HG02678 (cell line): Measurements from ENCODE around the gene ZNF324.
"Not testable (repeated sequence)": the region's sequence is repeated elsewhere in the genome, so short reads cannot be mapped to it uniquely, and the experiment has no call there.

ENCODE experiments used
- ATAC-seq: cut with Tn5 transposase; IDR thresholded peaks from one replicate; pipeline ENCODE4 v1.9.1; 2021; ENCODE audit warnings: mild to moderate bottlenecking, moderate library complexity; ENCODE audit not compliant: unreplicated experiment

ZNF324 gene

DNA sequence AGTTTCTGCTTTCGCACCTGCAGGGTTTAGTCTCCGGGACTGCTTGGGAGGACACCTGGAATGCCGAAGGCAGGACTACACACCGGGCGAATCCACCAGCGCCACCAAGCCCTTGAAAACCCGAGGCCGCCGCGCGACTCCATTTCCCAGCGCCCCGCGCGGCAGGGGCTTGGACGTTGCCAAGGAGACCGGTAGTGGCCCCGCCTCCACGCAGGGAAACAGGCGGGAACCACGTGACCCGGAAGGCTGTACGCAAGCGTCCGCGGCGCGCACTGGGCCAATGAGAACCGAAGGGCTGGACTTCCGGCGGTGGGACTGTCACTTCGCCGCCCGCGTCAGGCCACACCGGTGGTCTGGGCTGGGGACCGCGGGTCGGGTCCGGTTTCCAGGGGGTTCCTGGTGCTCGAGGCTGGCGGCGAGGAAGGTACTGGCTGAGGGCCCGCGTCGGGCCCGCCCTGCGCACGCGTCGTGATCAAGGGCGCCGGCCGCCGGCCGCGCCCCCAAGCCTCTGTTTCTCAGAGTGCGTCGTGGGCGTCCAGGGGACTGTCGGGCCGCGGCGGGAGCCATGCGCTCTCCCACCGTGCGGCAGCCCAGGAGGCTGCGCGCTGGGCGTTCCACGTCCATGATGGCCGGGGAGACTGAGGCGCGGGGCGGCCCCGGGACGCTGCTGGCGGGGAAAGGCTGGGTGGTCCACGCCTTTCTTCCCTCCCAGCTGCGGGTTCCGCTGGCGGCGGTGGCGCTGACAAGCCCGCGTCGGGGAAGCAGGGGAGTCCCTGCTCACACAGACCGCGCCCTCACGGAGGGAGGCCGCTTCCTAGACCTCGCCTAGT is at the start of gene ZNF324:
ZNF324 (plus strand) TSS at position 321 of the 830 bp plus-strand sequence. CDS start 2,106 bp downstream, outside the sequence.
- peak; percentile 95 for ATAC-seq

DNA sequence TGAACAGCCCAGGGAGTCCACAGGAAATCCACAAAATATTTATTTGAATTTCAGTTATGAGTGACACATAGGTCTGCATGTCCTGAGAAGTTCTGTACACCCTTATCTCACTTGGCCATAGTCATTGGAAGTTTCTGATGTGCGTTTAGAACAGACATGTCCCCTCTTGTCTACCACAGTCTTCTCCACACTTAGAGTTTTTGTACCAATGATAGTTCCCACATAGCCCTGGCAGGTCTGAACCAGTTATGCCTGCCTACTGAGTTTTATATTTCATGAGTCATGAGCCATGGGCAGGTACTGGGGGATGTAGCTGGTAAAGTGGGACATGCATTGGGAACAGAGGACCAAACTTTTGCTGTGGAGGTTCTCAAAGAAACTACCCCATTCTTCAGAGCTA is 38.3 kb upstream of the ZNF324 start:
- ATAC-seq: no peak

DNA sequence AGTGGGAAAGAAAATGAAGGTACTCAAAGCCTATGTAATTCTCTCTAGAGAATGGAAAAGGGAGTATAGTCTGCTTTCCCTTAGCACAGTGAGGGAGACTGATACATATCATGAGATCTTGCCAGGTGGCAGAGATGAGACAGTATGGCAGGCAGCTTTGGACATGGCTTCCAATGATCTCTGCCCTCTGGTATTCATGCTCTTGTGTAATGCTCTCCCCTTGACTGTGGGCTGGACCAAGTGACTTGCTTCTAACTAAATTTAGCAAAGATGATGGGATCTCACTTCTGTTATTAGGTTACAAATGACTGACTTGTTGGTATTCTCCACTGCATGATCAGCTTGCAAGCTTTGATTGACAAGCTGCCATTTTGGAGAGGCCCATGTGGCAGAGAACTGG is 37.1 kb upstream of the ZNF324 start:
- no peak for ATAC-seq

DNA sequence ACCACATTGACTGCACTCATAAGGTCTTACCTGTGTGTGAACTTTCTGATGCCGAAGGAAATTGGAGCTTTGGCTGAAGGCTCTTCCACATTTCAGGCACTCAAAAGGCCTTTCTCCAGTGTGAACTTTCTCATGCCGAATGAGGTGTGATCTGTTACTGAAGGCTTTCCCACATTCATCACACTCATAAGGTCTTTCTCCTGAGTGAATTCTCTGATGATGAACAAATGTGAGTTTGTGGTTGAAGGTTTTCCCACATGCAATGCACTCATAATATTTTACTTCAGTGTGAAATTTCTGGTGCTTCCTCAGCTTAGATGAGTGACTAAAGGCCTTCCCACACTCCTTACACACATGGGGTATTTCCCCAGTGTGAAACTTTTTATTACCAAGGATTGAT is 32.7 kb upstream of the ZNF324 start:
- no peak for ATAC-seq

DNA sequence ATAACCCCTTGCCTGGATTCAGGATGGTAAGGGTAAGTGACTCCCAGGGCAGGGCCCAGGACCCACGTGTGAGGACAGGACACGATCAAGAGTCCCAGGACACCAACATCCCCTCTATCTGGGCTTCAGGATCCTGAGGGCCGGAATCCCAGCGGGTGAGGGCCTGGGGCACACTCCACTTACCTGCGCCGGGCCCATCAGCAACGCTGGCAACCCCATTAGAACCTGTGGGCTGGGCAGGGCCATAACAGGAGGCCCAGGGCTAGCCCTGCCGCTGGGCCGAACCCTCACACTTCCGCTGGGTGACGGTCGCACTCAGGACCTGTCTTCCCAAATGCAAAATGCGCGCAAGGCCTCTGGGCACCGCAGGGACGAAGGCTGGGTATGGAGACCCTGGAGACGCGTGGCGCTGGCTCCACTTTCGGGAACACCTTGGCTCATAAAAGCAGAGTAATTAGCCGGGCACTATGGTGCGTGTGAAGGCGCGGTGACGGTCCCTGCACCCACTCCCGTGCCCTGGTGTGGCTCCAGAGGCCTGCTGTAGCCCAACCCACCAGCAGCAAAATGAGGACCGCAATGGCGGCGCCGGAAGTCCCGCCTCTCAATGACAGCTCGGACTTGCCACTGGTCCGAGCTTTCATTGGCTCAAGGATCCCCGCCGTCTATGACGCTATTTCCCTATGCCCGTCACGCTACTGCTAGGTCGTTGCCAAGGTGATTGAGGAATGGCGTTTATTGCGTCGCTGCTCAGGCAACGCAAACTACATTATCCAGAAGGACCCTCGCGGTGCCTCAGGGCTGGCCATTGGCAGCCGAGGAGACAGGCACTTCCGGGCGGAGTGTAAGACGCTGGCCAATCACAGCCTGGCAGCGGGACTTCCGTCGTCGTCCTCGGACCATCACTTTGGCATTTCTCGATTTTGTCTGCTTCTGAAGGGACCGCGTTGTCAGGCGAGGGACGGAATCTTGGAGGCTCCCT is 27.0 kb upstream of the ZNF324 start, which contains the start of gene ZNF132:
ZNF132 (minus strand) TSS at position 578 of the 979 bp plus-strand sequence; CDS start at position 246, 332 bp downstream.
- ATAC-seq: peak; percentile 95

DNA sequence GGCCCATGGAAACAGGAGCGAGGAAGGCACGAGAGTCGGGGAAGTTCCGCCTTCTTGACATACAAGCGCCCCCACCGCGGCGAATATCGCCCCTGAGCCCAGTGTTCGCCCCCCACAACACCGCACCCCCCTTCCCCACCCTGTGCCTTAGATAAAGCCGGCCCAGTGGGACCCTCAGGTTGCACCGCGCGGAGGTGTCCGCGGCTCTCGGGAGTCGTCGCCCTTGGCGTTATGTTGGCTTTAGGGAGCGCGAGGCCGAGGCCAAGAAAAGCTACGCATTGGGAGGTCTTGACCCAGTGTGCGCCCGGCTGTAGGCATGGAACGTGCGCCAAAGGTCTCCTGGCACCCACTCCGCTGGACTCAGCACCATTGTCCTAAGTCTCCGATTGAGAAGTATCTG is 26.3 kb upstream of the ZNF324 start:
- no peak for ATAC-seq

DNA sequence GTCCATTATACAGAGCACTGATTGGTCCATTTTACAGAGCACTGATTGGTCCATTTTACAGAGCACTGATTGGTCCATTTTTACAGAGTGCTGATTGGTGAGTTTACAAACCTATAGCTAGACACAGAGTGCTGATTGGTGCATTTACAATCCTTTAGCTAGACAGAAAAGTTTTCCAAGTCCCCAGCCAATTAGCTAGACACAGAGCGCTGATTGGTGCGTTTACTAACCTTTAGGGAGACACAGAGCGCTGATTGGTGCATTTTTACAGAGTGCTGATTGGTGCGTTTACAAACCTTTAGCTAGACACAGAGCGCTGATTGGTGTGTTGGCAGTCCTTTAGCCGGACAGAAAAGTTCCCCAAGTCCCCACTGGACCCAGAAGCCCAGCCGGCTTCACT is 23.9 kb upstream of the ZNF324 start:
- not testable (repeated sequence) for ATAC-seq

DNA sequence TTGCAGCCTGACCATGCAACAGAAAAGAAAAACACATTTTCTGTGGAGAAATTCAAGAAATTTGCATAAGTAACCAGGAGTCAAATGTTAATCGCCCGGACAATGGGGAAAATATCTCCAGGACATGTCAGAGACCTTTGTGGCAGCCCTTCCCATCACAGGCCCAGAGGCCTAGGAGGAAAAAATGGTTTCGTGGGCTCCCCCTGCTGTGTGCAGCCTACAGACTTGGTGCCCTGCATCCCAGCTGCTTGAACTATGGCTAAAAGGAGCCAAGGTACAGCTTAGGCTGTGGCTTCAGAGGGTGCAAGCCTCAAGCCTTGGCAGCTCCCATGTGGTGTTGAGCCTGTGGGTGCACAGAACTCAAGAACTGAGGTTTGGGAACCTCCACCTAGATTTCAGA is 18.0 kb upstream of the ZNF324 start:
- not testable (repeated sequence) for ATAC-seq

DNA sequence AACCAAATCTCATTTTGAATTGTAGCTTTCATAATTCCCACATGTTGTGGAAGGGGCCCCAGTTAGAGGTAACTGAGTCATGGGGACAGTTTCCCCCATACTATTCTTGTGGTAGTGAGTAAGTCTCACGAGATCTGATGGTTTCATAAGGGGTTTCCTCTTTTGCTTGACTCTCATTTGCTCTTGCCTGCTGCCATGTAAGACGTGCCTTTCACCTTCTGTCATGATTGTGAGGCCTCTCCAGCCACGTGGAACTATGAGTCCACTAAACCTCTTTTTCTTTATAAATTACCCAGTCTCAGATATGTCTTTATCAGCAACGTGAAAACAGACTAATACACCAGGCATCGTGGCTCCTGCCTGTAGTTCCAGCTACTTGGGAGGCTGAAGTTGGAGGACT is 16.9 kb upstream of the ZNF324 start:
- not testable (repeated sequence) for ATAC-seq

DNA sequence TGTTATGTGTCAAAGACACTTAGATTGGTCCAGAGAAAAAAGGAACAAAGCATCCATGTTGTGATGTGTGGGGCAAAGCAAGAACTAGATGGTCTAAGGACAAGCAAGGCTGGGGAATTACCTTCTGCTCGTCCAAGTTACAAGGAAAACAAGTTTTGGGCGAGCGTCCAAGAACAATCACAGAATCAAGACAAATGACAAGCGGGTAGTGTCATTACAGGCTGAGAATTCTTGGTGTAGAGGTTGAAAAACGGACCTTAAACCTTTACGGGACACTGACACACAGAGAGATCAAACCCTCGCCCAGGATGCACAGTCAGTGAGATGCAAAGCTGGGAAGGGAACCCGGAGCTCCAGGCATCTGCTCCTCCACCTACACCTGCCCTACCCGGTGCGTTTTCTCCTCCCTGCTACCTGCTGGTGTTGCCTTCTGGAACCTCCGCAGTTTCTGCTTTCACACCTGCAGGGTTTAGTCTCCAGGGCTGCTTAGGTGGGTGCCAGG is 16.0 kb upstream of the ZNF324 start:
- peak; percentile 4 for ATAC-seq

DNA sequence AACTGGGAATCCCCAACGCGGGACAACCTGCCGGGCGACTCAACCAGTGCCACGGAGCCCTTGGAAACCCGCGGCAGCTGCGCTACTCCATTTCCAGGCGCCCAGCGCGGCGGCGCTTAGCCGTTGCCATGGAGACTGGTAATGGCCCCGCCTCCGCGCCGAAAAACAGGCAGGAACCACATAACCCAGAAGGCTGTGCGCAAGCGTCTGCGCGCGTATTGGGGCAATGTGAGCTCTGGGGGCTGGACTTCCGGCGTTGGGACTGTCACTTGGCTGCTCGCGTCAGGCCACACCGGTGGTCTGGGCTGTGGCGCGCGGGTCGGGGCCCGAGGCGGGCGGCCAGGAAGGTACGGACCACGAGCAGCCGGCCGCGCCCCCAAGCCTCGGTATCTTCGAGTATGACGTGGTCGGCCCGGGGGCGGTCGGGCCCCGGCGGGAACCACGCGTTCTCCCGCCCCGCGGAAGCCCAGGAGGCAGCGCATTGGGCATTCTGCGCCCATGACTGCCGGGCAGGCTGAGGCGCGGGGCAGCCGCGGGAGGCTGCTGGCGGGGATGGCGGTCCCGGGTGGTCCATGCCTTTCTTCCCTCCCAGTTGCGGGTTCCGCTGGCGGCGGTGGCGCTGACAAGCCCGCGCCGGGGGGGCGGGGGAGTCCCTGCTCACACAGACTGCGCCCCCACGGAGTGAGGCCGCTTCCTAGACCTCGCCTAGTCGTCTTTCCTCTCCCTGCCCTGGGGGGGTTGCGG is 15.3 kb upstream of the ZNF324 start, which contains the start of gene ZNF324B:
ZNF324B (plus strand) TSS at position 265 of the 744 bp plus-strand sequence. CDS start 2,080 bp downstream, outside the sequence.
- ATAC-seq: peak; percentile 98

DNA sequence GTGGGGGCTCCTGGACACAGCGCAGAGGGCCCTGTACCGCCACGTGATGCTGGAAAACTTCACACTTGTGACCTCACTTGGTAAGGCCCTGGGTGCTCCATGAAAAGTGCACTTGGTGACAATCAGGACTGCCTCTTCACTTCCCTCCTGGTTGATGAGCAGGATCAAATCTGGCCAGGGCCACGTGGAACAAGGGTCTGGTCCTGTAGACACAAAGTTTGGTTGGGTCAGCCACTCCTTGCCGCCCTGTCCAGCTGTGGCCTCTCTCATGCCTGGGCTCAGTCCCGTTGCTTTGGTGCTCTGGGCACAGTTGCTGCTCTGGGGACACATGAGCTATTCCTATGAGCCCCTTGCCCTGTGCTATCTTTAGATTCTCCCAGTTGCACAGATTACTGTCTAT is 13.1 kb upstream of the ZNF324 start:
- no peak for ATAC-seq

DNA sequence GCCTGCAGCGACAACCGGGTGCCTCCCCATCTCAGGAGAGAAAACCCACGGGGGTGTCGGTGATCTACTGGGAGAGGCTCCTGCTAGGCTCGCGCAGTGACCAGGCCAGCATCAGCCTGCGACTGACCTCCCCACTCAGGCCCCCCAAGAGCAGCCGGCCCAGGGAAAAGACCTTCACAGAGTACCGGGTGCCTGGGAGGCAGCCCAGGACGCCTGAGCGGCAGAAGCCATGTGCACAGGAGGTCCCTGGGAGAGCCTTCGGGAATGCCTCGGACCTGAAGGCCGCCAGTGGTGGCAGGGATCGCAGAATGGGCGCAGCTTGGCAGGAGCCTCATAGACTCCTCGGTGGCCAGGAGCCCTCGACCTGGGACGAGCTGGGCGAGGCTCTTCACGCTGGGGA is 11.6 kb upstream of the ZNF324 start:
- ATAC-seq: no peak

DNA sequence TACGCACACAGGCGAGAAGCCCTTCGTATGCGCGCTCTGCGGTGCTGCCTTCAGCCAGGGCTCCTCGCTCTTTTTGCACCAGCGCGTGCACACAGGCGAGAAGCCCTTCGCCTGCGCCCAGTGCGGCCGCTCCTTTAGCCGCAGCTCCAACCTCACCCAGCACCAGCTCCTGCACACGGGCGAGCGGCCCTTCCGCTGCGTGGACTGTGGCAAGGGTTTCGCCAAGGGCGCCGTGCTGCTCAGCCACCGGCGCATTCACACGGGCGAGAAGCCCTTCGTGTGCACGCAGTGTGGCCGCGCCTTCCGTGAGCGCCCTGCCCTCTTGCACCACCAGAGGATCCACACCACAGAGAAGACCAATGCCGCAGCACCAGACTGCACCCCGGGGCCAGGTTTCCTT is 10.8 kb upstream of the ZNF324 start:
- no peak for ATAC-seq

DNA sequence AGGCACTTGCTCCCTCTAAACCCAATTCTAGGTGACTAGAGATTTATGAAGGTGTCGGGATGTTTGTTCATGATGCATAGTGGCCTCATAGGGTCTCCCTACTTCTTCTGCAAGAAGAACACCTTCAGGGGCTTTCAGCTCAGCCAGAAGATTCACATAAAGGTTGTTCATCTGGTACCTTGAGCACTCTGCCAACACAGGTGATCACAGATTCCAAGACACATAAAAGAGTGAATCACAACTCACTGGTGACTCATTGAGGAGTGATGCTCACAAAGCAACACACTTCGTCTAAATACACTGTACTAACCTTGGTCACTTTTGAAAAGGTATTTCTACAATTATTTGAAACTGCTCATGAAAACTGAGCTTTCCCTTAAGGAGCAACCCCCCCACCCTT is 6.8 kb upstream of the ZNF324 start:
- no peak for ATAC-seq

DNA sequence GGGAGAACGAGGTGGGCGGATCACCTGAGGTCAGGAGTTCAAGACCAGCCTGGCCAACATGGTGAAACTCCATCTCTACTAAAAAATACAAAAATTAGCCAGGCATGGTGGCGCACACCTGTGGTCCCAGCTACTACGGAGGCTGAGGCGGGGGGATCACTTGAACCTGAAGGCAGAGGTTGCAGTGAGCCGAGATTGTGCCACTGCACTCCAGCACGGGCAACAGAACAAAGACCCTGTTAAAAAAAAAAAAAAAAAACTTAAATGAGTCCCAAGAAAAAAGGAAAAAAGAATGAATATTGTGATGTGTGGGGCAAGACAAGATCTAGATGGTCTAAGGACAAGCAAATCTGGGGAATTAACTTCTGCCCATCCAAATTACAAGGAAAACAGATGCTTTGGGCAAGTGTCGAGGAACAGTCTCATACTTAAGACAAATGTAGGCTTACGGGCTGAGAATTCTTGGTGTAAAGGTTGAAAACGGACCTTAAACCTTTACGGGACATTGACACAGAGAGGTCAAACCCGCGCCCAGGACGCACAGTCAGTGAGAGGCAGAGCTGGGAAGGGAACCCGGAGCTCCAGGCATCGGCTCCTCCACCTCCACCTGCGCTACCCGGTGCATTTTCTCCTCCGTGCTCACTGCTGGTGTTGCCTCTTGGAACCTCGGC is 656 bp upstream of the ZNF324 start:
- ATAC-seq: no peak

DNA sequence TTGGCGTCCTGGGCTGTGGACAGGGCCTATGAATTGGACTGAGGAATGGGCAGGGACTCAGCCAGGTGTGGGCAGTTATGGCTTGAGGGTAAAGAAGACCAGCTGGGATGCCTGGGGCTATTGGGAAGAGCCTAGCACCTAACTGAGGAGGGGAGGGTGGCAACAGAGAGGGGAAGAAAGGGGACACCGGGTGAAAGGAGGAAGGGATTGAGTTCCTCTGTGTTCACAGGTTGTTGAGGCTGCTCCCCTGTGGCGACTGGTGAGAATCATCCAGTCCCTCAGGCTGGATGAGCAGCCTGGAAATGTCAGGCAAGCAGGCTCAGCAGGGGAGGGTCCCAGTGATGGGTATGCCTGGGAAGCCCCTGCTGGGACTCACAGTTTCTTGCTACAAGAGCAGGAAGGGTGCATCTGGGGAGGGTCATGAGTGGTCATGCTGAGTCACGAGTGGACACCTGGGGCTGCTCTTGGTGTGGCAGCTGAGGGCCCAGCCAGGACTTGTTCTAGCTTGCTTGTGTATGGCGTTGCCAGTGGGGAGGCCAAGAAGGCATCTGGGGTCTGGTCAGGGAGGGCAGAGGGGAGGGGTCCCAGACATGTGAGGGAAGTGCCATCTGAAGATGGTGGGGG is 1.4 kb downstream of the ZNF324 start:
- no peak for ATAC-seq

DNA sequence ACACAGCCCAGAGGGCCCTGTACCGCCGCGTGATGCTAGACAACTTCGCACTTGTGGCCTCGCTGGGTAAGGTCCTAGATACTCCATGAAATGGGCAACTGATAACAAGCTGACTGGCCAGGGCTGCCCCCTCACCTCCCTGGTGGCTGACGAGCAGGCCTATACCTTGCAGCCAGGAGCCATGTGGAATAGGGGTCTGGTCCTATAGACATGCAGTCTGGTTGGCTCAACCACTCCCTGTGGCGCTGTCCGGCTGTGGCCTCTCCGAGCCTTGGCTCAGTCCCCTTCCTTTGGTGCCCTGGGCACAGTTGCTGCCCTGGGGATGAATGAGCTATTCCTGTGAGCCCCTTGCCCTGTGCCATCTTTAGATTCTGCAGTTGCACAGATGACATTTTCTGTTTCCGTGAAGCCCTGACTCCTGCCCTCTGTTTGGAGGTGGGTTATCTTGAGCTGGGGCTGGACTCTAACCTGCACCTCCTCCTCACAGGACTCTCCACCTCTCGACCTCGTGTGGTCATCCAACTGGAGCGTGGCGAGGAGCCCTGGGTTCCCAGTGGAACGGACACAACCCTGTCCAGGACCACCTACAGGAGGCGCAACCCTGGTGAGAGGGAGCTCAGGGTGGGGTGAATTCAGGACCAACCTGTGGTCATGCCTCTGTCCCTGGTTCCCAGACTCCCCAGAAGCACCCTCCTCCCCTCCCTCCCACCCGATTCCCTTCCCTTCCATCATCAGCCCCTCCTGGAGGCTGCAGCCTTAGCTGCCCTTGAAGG is 2.5 kb downstream of the ZNF324 start:
- no peak for ATAC-seq
